Measurements from ENCODE around the gene SGCD.

Gene SGCD

DNA sequence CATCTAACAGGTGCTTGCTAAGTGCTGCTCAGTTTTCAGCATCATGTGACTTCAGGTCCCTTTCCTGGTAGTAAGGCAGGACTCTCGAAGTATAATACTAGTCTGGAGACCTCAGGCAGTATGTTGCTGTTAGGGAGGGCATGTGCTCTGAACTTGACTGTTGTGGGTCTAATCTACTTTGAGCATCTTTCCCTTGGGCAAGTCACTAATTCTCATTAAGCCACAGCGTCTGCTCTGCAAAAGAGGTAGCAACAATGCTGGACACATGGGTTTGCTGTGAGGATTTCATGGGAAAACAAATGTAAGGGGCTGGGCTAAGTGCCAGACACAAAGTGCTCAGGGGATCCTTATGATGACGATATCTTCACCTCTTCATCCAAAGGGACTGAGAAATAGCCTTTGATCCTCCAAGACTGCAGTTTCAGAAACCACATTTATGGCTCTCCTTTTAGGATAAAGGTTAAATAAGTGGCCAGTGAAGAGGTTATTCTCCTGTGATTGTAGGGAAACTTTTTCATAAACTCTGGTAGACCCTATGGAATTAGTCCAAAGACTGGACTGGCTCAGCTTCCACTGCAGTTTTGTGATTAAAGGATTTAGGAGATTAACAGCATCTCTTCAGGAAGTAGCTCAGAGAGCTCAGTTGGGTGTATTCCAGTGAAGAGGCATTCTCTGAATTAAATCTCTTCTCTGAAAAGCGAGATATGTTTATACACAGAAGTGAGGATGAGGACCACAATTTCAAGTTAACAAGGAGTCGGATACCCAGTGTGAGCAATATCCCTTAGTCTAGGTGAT lies 216.6 kb downstream of the SGCD start:
- TF ChIP-seq, protein P1, sequence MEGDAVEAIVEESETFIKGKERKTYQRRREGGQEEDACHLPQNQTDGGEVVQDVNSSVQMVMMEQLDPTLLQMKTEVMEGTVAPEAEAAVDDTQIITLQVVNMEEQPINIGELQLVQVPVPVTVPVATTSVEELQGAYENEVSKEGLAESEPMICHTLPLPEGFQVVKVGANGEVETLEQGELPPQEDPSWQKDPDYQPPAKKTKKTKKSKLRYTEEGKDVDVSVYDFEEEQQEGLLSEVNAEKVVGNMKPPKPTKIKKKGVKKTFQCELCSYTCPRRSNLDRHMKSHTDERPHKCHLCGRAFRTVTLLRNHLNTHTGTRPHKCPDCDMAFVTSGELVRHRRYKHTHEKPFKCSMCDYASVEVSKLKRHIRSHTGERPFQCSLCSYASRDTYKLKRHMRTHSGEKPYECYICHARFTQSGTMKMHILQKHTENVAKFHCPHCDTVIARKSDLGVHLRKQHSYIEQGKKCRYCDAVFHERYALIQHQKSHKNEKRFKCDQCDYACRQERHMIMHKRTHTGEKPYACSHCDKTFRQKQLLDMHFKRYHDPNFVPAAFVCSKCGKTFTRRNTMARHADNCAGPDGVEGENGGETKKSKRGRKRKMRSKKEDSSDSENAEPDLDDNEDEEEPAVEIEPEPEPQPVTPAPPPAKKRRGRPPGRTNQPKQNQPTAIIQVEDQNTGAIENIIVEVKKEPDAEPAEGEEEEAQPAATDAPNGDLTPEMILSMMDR (IDR thresholded peaks at IDR 0.05), result no peak

GRCh38 chr5:156552855-156553358 lies 225.9 kb downstream of the SGCD start:
- TF ChIP-seq, protein P1 (IDR thresholded peaks at IDR 0.05), result no peak

DNA sequence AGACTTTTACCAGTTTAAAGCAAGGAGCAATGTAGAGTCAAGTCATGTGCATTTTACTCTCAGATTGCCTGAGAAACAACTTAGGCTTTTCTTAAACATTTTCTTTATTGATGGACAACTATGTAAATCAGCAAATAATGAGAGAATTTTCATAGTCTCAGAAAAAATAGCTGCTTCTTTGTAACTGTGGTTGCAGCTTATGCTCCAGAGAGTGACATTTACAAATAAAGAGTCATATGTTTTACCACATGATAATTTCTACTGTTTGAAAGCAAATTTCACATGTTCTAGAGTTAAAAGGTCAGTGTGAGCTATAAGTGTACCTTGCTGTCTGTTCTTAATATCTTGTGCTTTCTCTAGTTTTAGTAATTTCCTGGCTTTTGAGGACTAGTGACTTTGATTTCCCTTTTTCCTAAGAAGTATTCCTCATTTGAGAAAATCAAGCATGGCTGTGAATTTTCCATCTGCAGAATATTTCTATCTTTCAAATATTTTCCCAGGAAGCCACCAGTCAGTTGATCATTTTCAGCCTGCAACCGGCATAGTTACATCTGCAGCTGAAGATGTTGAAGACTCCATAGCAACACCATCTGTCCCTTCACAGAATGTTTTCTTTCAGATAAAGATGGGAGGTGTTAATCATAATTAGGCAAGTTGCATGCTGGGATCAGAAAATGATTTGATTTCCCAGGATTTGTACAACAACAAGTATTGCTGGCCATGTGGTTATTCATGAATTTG lies 229.9 kb downstream of the SGCD start:
- TF ChIP-seq, protein P1 (IDR thresholded peaks at IDR 0.05), result no peak

GRCh38 chr5:156560002-156560401 lies 233.0 kb downstream of the SGCD start:
- TF ChIP-seq, protein P1 (IDR thresholded peaks at IDR 0.05), result no peak

GRCh38 chr5:156561651-156562050 lies 234.7 kb downstream of the SGCD start:
- TF ChIP-seq, protein P1 (IDR thresholded peaks at IDR 0.05), result no peak

DNA sequence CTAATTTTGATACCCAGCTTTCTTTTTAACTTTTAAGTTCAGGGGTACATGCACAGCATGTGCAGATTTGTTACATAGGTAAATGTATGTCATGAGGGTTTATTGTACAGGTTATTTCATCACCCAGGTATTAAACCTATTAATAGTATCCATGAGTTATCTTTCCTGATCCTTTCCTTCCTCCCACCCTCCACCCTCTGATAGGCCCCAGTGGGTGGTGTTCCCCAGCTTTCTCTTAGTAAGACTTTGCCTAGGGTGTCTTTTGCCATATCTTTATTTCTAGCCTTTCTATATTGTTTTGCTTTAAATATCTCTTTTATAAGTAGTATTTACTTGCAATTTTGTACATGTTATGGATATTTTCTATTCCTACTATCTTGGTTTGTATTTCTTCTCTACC lies 243.7 kb downstream of the SGCD start:
- TF ChIP-seq, protein P1 (IDR thresholded peaks at IDR 0.05), result no peak

DNA sequence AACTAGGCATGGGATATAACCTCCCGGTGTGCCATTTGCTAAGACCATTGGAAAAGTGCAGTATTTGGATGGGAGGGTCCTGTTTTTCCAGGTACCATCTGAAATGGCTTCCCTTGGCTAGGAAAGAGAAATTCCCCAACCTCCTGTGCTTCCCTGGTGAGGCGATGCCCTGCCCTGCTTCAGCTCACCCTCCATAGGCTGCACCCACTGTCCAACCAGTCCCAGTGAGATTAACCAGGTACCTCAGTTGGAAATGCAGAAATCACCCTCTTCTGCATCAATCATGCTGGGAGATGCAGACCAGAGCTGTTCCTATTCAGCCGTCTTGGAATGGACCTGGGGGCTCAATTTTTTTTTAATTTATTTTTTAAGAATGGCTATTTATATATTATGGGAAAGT lies 254.8 kb downstream of the SGCD start:
- TF ChIP-seq, protein P1 (IDR thresholded peaks at IDR 0.05), result no peak
